CMK (cell line): ENCODE results near the gene SSNA1.

Source experiments
- DNase-seq: peaks from one replicate; pipeline ENCODE4 v3.0.0-alpha.2; 2010; ENCODE audit warnings: low read depth

SSNA1 gene

DNA sequence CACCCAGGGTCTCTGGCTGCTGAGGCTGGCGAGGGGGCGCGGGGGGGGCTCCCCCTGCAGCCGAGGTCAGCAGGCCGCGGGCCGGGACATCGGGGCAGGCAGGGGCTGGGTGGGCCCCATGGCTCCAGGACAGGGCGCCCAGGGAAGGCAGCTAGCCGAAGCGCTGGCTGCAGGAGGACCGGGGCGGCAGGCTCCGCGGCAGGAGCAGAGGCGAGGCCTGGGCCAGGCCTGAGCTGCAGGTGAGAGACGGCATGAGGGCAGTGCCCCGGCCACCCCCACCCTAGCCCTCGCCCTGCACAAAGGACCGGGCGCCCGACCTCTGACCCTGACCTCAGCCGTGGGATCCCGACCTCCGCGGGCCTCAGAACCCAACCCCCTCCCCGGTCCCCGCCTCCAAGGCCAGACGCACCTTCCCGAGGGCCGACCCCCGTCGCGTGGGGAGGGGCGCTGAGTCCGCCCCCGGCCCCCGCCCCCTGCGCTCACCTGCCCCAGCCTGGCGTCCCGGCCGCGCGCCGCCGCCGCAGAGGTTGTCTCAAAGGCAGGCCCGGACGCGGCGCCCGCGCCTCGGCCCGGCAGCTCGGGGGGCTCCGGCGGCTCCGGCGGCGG lies 33.1 kb downstream of the SSNA1 start:
- DNase-seq, result no peak

DNA sequence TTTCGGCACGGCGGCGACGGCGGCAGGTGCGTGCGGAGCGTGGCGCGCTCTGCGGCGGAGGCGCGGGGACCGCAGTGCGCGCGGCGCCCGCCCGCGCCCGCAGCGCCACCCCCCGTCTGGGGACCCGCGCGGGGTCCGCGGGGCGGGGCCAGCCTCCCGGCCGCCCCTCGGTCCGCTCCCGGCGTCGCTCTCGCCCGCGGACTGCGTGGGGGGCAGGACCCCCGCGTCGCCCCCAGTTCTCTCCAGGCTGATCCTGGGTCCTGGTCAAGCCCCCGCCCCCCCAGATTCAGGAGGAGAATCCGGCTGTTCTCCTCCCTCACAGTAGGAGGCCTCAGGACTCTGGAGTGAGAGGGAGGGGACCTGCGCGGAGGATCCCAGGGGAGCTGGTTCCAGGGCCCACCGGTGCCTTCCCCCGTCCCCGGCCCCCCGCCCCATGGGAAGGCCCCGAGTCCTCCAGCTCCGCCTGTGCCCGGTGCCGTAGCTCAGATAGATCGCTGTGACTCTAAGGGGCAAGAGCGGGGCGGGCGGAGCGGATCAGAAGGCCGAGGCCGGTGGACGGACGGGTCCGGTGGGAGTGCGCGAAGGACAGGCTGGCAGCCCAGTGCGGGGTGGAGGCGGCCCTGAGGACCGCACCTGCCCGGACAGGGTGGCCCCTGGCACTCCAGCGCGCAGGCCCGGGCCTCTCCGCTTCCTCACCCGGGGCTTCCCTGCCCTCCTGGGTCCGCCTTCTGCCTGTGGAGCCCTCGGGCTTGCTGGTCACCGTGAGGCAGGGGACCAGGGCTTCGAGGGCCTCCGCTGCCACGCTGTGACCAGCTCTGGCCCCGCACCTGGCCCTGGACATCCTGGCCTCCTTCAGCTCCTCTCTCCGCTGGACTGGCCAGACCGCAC lies 34.0 kb downstream of the SSNA1 start, which contains the start of gene RNF208:
RNF208 (minus strand) TSS at position 51 of the 888 bp plus-strand sequence. CDS start 1,028 bp downstream, outside the sequence.
- DNase-seq, result no peak

DNA sequence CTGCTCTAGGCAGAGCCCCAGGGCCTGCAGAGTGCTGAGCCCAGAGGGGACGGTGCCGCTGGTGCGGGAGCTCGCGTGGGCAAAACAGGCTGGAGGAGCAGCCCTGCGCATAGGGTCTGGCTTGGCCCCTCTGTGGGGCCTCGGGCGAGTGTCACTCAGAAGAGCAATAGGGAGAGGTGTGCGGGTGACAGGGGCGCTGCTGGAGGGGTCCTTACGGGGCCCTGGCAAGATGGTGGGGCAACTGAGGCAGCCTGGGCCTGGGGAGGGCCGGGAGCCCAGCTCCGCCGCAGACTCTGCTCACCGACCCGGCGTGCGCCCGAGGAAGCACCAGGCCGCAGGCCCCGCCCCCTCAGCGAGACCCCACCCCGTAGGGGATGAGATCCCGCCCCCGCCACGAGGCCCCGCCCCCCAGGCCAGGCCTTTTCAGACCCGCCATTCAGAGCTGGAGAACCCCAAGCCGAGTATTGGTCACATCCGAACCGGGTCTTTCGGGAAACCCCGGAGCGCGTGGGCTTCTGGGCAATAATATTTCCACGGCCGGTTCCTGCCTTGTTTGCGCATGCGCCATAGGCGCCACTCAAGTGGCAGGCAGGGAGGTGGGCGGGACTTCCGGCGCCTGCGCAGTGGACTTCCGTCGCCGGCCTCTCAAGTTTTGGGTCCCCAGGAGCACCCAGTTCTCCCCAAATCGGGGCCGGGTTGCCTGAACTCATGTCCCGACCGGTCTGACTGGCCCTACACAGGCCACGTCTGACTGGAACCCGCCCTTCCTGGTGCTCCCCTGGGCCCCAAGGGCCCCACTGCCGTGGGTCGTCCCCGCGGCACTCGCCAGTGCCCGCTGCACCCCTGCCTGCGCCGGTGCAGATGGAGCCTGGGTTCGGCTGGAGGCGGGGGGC lies 34.8 kb downstream of the SSNA1 start:
- DNase-seq, result peak; percentile 94

- peak; percentile 74 for DNase-seq
These were observed 36.6 kb downstream of the SSNA1 start, which contains the start of gene CYSRT1 for GRCh38 chr9:137224830-137225694. CYSRT1 (plus strand) TSS chr9:137225174; CDS start chr9:137225622, 448 bp downstream.

GRCh38 chr9:137225699-137226331 lies 37.3 kb downstream of the SSNA1 start:
- no peak for DNase-seq

DNA sequence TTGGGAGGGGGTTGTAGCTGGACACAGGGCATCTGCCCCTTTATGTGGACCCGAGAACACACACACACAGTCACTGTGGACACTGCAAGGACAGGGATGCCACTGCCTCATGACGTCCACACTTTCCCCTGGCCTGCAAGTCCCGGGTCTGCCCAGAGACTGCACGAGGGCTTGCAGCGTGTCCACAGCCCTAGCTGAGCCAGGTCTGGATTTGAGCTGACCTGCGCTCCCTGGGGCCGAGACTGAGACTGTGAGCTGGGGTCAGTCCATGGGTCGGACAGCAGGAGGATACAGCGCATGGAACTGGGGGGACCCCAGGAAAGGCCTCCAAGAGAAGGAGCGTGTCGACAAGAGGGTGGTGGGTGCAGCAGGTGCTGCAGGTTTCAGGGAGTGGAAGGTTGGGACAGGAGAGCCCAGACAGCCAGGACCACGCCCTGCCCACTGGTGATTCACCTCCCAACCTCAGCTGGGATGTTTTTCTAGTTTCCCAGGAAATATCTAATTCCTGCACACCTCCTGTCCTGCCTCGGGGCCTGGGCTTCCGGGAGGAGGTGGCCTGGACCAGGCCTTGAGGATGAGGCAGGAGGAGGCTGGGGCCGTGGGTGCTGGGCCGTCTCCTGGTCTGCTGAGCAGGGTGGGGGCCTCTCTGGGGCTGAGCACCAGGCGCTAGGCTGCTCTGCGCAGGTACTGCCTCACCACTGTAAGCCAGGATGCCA lies 38.0 kb downstream of the SSNA1 start:
- DNase-seq, result no peak

- DNase-seq, result no peak
These were observed 38.8 kb downstream of the SSNA1 start, which contains the start of gene RNF224 for GRCh38 chr9:137227054-137227852. RNF224 (plus strand) TSS chr9:137227502; CDS start chr9:137228336, 834 bp downstream.

- no peak for DNase-seq
These were observed 39.5 kb downstream of the SSNA1 start for GRCh38 chr9:137227853-137228505.

DNA sequence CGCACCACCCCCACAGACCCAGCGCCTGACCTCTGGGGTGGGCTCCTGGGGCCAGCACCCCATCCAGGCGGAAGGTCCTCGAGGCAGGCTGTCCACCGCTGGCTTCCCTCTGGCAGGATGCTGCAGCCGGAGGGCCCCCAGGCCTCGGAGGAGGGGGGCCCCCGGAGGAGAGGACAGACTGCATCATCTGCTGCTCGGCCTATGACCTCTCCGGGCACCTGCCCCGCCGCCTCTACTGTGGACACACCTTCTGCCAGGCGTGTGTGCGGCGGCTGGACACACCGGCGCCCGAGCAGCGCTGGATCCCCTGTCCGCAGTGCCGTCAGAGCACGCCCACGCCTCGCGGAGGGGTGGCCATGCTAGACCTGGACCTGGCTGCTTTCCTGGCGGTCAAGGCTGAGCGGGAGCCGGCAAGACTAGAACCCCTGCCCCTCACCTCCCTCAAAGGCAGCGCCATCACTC lies 40.1 kb downstream of the SSNA1 start:
- no peak for DNase-seq

DNA sequence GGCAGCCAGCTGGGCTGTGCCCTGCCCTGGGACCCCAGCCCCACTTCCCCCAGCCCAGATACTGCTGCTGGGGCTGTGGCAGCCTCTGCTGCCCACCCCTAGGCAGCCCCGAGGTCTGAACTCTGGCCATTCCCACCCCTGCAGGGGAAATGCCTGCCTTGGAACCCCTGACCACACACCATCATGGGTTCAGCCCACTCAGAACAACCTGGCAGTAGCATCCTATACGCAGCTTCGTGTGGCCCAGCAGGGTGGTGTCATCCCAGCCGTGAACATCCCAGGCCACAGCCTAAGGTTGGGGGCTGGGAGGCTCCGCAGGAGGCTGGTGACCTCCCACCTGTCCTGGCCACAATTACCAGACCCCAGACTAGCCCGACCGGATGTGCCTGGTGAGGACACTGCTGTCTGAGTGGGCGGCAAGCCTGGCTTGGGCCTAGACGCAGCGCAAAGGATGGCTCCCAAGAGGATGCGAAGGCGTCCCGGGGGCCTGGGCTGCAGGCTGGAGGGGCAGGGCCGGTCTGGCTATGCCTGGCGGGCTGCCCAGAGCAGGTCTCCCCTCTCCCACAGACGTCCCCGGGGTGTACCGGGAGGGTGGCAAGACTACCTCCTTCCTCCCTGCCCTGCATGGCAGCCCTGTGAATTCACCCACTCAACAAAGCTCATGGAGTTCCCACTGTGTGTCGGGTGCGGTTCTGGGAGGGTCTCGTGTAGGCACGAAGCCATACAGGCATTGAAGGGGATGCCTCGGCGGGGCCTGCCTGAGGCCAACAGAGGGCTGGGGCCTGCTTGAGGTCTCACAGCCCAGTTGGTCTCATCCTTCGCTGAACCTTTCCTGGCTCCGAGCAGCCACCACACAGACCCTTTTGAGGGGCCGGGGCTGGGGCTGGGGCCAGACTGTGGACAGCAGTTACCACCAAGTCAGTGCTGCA lies 40.8 kb downstream of the SSNA1 start:
- DNase-seq, result no peak

- DNase-seq, result no peak
These were observed 41.6 kb downstream of the SSNA1 start for GRCh38 chr9:137229903-137230704.

DNA sequence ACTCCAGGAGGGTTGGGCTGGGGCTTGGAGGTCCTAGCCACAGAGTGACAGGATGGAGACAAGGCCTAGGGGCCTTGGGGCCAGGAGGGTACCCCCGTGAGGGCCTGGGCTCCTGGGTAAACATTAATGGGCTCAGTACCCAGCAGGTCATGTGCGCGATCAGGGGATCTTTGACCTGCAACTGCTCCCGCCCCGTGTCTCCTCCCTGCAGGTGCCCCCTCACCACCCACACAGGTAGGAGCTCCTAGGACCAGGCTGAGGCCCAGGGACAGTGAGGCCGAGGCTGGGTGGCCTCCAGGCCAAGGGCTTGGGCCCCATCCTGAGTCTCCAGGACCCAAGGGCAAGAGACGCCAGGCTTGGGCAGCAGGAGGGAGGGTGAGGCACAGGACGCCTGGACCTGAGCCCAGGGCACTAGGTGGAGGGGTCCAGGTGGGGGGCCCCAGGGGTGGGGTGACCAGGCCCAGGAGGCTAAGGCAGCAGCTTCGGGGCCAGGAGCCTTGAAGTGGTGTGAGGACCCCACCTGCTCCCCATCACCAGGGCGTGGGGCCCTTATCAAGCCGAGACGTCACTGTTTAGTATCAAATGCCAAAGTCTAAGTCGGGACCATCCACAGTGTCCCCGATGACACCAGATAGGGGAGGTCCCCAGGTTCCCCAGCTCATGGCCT lies 42.4 kb downstream of the SSNA1 start, which contains the start of gene SLC34A3:
SLC34A3 (plus strand) TSS at position 197 of the 667 bp plus-strand sequence. CDS start 802 bp downstream, outside the sequence.
- DNase-seq, result no peak

DNA sequence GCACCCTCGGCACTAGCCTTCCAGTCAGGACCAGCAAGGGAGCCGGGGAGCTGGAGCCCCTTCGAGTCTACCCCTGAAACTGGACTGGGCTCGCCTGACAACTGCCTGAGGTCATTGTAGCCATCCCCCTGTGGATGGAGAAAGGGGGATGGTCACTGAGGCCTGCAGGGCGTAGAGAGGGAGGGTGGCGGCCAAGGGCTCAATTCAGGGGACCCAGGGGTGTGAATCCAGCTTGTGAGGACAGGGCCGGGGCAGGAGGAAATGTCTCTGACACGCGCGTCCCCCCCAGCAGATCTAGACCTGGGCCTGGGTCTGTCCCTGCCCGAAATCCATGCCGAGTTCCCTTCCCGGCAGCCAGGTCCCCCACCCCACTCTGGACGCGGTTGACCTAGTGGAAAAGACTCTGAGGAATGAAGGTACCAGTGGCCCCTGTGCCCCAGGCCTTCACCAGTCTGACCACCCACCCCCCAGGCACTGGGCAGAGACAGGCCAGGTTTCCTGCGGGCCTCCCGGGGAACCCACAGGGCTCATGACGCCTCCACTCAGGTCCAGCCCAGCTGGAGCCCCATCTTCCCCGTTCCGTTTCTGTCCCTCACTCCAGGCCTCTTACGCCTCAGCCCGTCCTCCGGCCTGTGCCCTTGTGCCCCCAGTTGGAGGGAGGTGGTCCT lies 43.0 kb downstream of the SSNA1 start:
- no peak for DNase-seq

GRCh38 chr9:137232101-137232500 lies 43.6 kb downstream of the SSNA1 start:
- no peak for DNase-seq

DNA sequence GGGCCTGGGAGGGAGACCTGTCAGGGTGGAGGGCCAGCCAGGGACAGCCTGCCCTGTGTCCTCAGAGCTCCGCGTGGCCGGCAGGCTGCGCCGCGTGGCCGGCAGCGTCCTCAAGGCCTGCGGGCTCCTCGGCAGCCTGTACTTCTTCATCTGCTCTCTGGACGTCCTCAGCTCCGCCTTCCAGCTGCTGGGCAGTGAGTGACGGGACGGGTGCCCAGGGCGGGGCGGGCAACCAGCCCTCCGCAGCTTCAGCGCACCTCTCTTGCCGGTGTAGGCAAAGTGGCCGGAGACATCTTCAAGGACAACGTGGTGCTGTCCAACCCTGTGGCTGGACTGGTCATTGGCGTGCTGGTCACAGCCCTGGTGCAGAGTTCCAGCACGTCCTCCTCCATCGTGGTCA lies 44.0 kb downstream of the SSNA1 start:
- DNase-seq, result no peak
